Astrocyte of the spinal cord (primary cell): Measurements from ENCODE around the gene FEV.

Source experiments
- DNase-seq: peaks from one replicate; pipeline ENCODE4 v3.0.0; 2011; ENCODE audit warnings: low read depth, low spot score
- H3K4me3 ChIP-seq: 2 replicates; pipeline ENCODE4 v1.5.1; 2011; ENCODE audit warnings: low read depth, mild to moderate bottlenecking, low read length, moderate library complexity
- in situ Hi-C: cut with HindIII; loops from 2 replicates; pipeline ENCODE4 v1.10.0; 2017; ENCODE audit warnings: low sequenced_read_pairs
- TF ChIP-seq, protein P1 (sequence below): IDR thresholded peaks from 2 replicates; pipeline ENCODE4 v1.5.1; 2012; ENCODE audit warnings: low read depth, mild to moderate bottlenecking, low read length, inconsistent platforms

FEV gene

GRCh38 chr2:219022616-219023015, 37.6 kb upstream of the FEV start:
- in situ Hi-C loops = no loop called here
- no peak for DNase-seq
- TF ChIP-seq, protein P1, sequence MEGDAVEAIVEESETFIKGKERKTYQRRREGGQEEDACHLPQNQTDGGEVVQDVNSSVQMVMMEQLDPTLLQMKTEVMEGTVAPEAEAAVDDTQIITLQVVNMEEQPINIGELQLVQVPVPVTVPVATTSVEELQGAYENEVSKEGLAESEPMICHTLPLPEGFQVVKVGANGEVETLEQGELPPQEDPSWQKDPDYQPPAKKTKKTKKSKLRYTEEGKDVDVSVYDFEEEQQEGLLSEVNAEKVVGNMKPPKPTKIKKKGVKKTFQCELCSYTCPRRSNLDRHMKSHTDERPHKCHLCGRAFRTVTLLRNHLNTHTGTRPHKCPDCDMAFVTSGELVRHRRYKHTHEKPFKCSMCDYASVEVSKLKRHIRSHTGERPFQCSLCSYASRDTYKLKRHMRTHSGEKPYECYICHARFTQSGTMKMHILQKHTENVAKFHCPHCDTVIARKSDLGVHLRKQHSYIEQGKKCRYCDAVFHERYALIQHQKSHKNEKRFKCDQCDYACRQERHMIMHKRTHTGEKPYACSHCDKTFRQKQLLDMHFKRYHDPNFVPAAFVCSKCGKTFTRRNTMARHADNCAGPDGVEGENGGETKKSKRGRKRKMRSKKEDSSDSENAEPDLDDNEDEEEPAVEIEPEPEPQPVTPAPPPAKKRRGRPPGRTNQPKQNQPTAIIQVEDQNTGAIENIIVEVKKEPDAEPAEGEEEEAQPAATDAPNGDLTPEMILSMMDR = no peak
- H3K4me3 ChIP-seq = no peak overlapping the region

- TF ChIP-seq, protein P1 = no peak
- H3K4me3 ChIP-seq = no peak overlapping the region
- no peak for DNase-seq
- in situ Hi-C loops = no loop called here
These were observed 37.1 kb upstream of the FEV start for GRCh38 chr2:219022041-219022440.

- TF ChIP-seq, protein P1 = no peak
- no peak for DNase-seq
- no peak overlapping the region for H3K4me3 ChIP-seq
- in situ Hi-C loops = no loop called here
These were observed 36.6 kb upstream of the FEV start for GRCh38 chr2:219021591-219021990.

GRCh38 chr2:219020604-219021365, 35.8 kb upstream of the FEV start:
- TF ChIP-seq, protein P1 = no peak
- in situ Hi-C loops = no loop called here
- no peak overlapping the region for H3K4me3 ChIP-seq
- no peak for DNase-seq

- TF ChIP-seq, protein P1 = no peak
- H3K4me3 ChIP-seq = no peak overlapping the region
- in situ Hi-C loops = no loop called here
- no peak for DNase-seq
These were observed 34.5 kb upstream of the FEV start for GRCh38 chr2:219019436-219019835.

- DNase-seq = no peak
- H3K4me3 ChIP-seq = no peak overlapping the region
- in situ Hi-C loops = no loop called here
- TF ChIP-seq, protein P1 = no peak
These were observed 33.7 kb upstream of the FEV start for GRCh38 chr2:219018726-219019125.

DNA sequence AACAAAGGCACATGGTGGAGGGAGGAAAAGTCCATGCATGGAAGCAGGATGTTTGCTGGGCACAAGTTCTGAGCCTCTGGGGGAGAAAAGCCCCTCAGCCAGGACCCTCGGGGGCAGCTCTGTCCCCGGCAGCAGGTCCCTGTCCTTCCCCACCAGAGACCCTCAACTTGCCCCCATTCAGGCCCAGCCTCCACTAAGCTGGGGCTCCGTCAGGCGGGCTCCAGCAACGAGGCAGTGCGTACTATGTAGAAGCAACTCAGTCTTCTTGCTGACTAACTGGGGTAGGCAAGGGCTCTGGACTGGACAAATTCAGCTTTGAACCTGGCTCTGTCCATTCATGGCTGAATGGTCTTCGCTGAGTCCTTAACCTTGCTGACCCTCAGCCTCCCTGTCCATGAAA, 33.3 kb upstream of the FEV start:
- DNase-seq = no peak
- in situ Hi-C loops = no loop called here
- H3K4me3 ChIP-seq = no peak overlapping the region
- TF ChIP-seq, protein P1 = no peak
